ENCODE results near the gene PIP5K1B.

PIP5K1B gene

GRCh38 chr9:69013382-69013727 lies 308.3 kb downstream of the PIP5K1B start:
- in situ Hi-C loops (cut with HindIII; ENCODE audit: low sequenced_read_pairs) = no loop called here
- DNase-seq (ENCODE audit: low read depth, low spot score) = no peak
- no peak overlapping the region for H3K4me3 ChIP-seq (ENCODE audit: low read depth, low read length)
- TF ChIP-seq CTCF (IDR thresholded peaks at IDR 0.05; ENCODE audit: low read depth, low read length) = no peak

- in situ Hi-C loops (cut with HindIII; ENCODE audit: low sequenced_read_pairs) = no loop called here
- no peak within 1 kb of the TSS for H3K4me3 ChIP-seq (ENCODE audit: low read depth, low read length)
- TF ChIP-seq CTCF (IDR thresholded peaks at IDR 0.05; ENCODE audit: low read depth, low read length) = no peak
- DNase-seq (ENCODE audit: low read depth, low spot score) = no peak
These were observed 309.0 kb downstream of the PIP5K1B start, which contains the start of gene PRKACG for GRCh38 chr9:69014013-69014412. Gene PRKACG, minus strand, starts transcription at chr9:69014113. Its CDS starts 21 bp downstream, at chr9:69014092.

- in situ Hi-C loops (cut with HindIII; ENCODE audit: low sequenced_read_pairs) = no loop called here
- no peak for DNase-seq (ENCODE audit: low read depth, low spot score)
- no peak for TF ChIP-seq CTCF (IDR thresholded peaks at IDR 0.05; ENCODE audit: low read depth, low read length)
- no peak overlapping the region for H3K4me3 ChIP-seq (ENCODE audit: low read depth, low read length)
These were observed 311.4 kb downstream of the PIP5K1B start for GRCh38 chr9:69016191-69017096.

GRCh38 chr9:69018737-69019136 lies 313.7 kb downstream of the PIP5K1B start:
- TF ChIP-seq CTCF (IDR thresholded peaks at IDR 0.05; ENCODE audit: low read depth, low read length) = no peak
- in situ Hi-C loops (cut with HindIII; ENCODE audit: low sequenced_read_pairs) = no loop called here
- no peak overlapping the region for H3K4me3 ChIP-seq (ENCODE audit: low read depth, low read length)
- DNase-seq (ENCODE audit: low read depth, low spot score) = no peak

- in situ Hi-C loops (cut with HindIII; ENCODE audit: low sequenced_read_pairs) = no loop called here
- no peak for DNase-seq (ENCODE audit: low read depth, low spot score)
- no peak for TF ChIP-seq CTCF (IDR thresholded peaks at IDR 0.05; ENCODE audit: low read depth, low read length)
- no peak overlapping the region for H3K4me3 ChIP-seq (ENCODE audit: low read depth, low read length)
These were observed 314.8 kb downstream of the PIP5K1B start for GRCh38 chr9:69019808-69020207.

GRCh38 chr9:69020301-69021145 lies 315.5 kb downstream of the PIP5K1B start:
- no peak overlapping the region for H3K4me3 ChIP-seq (ENCODE audit: low read depth, low read length)
- no peak for TF ChIP-seq CTCF (IDR thresholded peaks at IDR 0.05; ENCODE audit: low read depth, low read length)
- in situ Hi-C loops (cut with HindIII; ENCODE audit: low sequenced_read_pairs) = no loop called here
- DNase-seq (ENCODE audit: low read depth, low spot score) = no peak

Data from astrocyte of the spinal cord (primary cell).